Cerebellar nuclear complex (tissue), 1 donor: ENCODE data around the gene ERI2.
"Not testable (repeated sequence)": the region's sequence is repeated elsewhere in the genome, so short reads cannot be mapped to it uniquely, and the experiment has no call there.

ENCODE experiments used
- DNase-seq, 2 experiments: peaks; one replicate each; lab custom pipeline; 2025; lab: John Stamatoyannopoulos, UW

The ERI2 gene

DNA sequence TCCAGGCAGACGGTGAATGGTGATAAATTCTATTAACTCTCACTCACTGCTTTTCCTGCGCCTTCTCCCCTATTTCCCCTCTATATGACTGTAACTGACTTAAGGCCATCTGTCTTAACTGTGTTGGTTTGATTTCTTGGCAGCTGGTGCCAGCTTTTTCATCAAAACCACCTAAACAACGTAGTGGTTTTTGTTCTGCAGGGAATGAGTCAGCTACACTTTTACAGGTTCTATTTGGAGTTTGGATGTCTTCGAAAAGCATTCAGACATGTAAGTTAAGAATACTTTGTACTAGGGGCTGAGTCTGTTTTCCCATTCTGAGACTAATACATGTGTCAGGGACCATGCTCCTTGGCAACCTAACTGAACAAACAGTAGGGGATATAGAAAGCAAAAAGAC lies 8.5 kb upstream of the ERI2 start:
- DNase-seq = no peak

DNA sequence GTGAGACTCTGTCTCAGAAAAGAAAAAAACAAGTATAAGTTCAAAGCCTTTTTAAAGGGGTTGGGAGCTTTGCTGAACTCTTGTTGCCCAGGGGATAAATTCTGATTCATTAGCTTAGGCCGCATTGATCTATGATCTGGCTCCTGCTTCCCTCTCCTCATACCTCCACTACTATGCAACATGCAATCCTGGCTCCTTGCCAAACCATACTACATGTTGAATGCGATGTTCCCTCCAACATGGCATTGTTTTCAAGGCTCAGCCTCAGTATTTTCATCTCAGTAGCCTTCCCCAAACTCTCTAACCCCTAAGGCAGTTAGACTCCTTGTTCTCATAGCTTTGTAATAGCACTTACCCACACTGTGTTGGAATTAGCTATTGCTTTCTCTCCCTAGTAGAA lies 6.2 kb upstream of the ERI2 start:
- DNase-seq = no peak

- no peak for DNase-seq
Observed at GRCh38 chr16:20811889-20812439, 5.7 kb upstream of the ERI2 start.

GRCh38 chr16:20807862-20808261 lies 1.6 kb upstream of the ERI2 start:
- no peak for DNase-seq

- DNase-seq = peak in 1 of 2 experiments; percentile 6
Observed at GRCh38 chr16:20805684-20806167, 546 bp downstream of the ERI2 start.

DNA sequence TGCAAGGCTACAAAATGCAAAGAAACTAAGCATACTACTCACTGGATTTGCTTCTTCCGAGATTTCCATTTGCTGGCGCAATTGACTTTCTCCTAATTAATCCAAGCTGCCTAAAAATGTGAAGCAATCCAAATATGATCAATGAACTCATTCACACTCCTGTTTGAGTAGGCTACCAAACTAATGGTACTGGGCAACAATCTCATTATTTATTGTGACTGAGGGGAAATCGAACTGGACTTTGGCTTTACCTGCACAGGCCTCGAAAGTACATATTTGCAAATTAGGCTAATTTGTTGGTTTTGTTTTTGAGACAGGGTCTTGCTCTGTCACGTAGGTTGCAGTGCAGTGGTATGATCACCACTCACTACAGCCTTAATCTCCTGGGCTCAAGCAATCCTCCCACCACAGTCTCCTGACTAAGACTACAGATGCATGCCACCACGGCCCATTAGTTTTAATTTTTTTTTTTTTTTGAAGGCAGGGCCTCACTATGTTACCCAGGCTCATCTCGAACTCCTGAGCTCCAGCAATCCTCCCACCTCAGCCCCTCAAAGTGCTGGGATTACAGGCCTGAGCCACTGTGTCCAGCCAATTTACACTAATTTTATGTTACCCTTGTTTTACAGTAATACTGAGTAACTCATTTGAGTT lies 2.6 kb downstream of the ERI2 start:
- no peak for DNase-seq

- DNase-seq = no peak
Observed at GRCh38 chr16:20803192-20803560, 3.1 kb downstream of the ERI2 start.

GRCh38 chr16:20801278-20801677 lies 5.0 kb downstream of the ERI2 start:
- DNase-seq = no peak

DNA sequence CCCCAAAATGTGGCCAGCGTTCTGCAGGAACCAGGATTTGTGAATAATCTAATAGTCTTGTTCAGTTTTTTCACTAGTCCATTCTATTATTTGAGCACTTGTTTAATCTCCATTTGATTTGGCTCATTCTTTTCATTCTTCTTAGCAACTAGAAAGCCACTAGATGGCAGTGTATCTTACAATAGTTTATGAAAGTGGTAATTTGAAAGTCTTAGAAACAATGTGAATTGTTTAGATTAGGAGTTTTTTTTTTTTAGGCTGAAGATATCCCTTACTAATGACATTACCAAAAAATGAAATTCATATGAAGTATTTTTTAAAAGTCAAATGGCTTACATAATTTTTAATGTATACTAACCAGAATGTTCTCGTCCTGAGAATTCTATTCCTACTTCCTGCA lies 6.7 kb downstream of the ERI2 start:
- no peak for DNase-seq

- DNase-seq = no peak
Observed at GRCh38 chr16:20798364-20798763, 7.9 kb downstream of the ERI2 start.

DNA sequence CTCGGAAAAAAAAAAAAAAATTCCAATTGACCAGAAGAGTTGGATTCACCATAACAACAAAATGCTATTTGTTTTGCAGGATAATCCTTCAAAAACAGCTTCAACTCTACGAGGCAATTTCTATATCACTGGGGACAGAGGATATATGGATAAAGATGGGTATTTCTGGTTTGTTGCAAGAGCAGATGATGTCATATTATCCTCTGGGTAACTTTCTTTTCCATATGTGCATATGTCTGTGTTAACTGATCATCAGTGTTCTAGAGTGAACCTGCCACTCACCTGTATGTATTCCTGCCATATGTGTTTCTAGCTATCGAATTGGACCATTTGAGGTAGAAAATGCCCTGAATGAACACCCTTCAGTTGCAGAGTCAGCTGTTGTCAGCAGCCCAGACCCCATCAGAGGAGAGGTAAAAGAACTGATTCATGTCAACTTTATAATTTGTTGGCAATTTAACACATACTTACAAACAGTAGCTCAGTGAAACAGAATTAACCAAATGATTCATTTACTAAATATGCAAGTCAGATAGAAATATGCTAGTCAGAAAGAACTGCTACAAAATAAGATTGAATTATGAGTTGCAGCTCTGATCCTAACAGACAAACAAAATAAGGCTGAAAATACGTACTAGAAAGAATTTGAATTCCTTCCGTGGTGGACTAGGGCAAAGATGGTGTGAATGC lies 14.2 kb downstream of the ERI2 start:
- DNase-seq = no peak

DNA sequence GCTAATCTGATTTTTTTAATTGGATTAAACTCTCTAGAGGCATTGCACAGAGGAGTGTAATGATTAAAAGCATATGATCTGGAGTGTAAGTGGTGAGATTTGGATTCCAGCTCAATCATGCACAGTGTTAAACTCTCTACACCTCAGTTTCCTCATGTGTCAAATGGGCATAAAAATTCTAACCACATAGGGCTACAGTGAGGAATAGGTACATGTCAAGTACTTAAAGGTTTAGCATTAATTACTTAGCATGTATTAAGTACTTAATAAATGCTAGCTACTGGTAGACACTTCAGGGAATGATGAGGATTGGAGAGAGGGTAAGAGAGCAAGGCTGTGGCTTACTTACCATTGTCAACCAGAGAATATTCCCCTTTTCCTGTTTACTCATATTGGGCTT lies 17.1 kb downstream of the ERI2 start:
- DNase-seq = no peak

DNA sequence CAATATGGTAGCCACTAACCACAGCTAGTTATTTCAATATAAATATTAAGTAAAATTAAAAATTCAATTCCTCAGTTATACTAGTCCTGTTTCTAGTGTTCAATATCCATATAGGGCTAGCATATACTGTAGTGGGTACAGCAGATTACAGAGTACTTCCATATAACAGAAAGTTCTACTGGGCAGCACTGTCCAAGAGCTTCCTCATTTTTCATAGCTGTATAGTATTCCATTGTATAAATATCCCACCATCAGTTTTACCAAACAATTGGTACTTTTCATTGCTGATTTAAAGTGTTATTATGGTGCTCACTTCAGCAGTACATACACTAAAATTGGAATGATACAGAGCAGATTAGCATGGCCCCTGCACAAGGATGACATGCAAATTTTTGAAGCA lies 22.1 kb downstream of the ERI2 start:
- DNase-seq = no peak

GRCh38 chr16:20782470-20782869 lies 23.8 kb downstream of the ERI2 start:
- DNase-seq = no peak

GRCh38 chr16:20781697-20782096 lies 24.6 kb downstream of the ERI2 start:
- no peak for DNase-seq

DNA sequence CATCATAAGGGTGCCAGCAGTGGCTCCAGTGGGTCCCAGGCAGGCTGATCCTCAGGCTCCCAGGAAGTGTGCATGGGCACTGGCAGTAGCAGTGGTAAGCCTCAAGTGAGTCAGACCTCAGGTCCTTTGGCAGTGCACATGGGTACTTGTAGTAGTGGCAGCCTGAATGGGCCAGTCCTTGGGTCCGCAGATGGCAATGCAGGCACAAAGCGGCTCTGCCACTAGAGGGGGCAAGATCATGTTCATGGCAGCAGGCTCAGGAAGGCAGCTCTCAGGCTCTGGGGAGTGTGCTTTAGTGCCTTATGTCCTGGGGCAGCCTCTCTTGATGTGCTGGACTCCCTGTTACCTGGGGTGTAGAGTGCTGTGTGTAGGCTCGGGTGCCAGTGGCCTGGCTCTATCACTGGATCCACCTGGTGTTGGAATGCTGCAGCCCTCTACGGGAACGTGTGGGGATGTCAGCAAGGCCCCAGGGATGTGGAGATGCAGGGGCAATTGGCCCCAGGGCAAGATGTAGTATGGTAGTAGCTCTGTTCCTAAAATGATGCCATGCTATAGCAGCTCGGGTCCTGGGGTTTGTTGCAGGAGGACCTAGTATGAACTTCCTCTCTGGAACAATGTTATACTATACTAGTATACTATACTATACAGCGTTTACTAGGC lies 31.4 kb downstream of the ERI2 start:
- no peak for DNase-seq

GRCh38 chr16:20773679-20774078 lies 32.6 kb downstream of the ERI2 start:
- DNase-seq = no peak

DNA sequence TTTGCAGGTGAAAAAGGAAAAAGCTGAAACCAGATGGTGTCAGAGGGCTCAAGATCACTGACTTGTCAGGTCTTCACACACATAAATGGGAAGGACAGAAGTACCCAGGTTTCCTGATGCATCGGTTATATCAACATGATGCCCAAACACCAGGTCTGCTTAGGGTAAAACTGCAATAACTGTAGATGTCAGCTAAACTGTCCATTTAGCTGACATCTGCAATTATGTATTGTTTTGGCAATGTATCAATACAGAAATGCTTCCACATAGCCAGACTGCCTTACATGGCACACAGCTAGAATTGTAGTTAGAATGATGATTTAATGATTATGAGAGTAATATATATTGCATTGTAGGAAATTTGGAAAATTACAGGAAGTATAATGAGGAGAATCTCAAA lies 37.5 kb downstream of the ERI2 start:
- DNase-seq = no peak

DNA sequence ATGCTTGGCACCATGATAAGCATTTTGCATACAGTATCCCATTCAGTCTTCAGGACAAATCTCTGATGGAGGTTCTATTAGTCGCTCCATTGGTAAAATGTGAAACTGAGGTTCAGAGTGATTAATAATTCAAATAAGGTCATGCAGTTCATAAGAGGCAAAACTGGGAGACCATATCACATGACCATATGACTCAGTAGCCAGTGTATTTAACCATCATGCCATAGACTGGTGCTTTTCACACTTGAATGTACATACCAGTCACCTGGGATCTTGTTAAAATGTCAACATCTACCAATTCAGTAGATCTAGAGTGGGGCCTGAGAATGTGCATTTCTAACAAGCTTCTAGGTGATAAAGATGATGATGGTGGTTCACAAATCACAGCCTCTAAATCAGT lies 38.2 kb downstream of the ERI2 start:
- DNase-seq = no peak

DNA sequence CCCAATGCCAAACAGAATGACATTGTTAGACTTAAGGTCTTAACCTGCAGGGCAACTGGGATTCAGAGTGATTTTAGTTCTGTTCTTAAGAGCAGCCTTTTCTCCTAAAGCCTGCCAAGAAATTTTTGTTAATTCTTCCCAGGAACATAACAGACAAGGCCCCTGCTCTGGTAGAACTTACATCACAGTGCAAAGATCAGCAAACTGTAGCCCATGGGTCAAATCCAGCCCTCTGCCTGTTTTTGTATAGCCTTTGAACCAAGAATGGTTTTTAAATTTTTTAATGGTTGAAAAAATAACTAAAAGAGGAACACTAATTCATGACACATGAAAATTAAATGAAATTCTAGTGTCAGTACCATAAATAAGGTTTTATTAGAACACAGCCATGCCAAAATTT lies 38.7 kb downstream of the ERI2 start:
- DNase-seq = no peak

DNA sequence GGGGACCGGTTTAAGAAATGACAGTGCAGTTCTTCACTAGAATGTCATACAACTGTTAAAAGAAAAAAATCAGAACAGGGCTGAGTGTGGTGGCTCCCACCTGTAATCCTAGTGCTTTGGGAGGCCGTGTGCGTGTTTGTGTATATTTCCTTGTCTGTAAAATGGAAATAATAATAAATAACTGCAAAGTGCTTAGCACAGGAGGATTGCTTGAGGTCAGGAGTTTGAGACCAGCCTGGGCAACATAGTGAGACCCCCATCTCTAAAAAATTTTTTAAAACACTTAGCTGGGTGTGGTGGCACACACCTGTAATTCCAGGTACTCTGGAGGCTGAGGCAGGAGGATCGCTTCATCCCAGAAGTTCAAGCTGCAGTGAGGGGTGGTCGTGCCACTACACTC lies 40.0 kb downstream of the ERI2 start:
- no peak for DNase-seq

GRCh38 chr16:20765732-20766131 lies 40.5 kb downstream of the ERI2 start:
- DNase-seq = no peak

GRCh38 chr16:20764448-20764847 lies 41.8 kb downstream of the ERI2 start:
- not testable (repeated sequence) for DNase-seq
